A549 (cell line): ENCODE results near the gene TBR1. TPM values are rescaled to one million over a fixed set of nuclear protein-coding genes. Genes with fewer than 3 reads are reported as not detected.

Source experiments
- ATAC-seq, 2 experiments: fragments of 200-7000 bp in 1 of 2; fragments of >200 bp in 1 of 2; cut with Nextera tagmentation in 1 of 2; cut with Tn5 transposase in 1 of 2; 3 replicates each; pipeline versions ENCODE4 v1.8.0 to v1.9.1; 2018 to 2020; ENCODE audit warnings: mild to moderate bottlenecking in 1 of 2, moderate library complexity in 1 of 2
- CTCF ChIA-PET: fragments of 300-600 bp; sonication (Branson Sonifier 250); formaldehyde crosslinking; extraction: SDS; loops from one replicate; lab custom pipeline; 2021; ENCODE audit warnings: antibody characterized with exemption, inconsistent platforms; lab: Yijun Ruan, JAX
- POLR2A ChIA-PET: fragments of 350-600 bp; formaldehyde crosslinking; extraction: SDS; loops from one replicate; lab custom pipeline; 2021; ENCODE audit warnings: antibody characterized with exemption, inconsistent platforms; lab: Yijun Ruan, JAX
- DNase-seq, 2 experiments: peaks; one replicate each; pipeline versions ENCODE4 v3.0.0 to v3.0.0-alpha.2; 2011 to 2016; ENCODE audit warnings: low read depth in 1 of 2, low spot score in 1 of 2
- FAIRE-seq: peaks from 2 replicates; lab custom pipeline; 2011; peaks lifted over from hg19 to GRCh38; lab: Jason Lieb, UNC
- H3K27ac ChIP-seq, 2 experiments: fragments of >200 bp; sonication (Bioruptor Twin); formaldehyde crosslinking; 3 replicates each; pipeline ENCODE4 v1.5.1; 2016 to 2017
- H3K4me1 ChIP-seq: fragments of >200 bp; sonication (Bioruptor Twin); formaldehyde crosslinking; 3 replicates; pipeline ENCODE4 v1.6.1; 2016
- H3K4me2 ChIP-seq: fragments of >200 bp; sonication (Bioruptor Twin); formaldehyde crosslinking; 3 replicates; pipeline ENCODE4 v1.6.1; 2016
- H3K4me3 ChIP-seq: fragments of >200 bp; sonication (Bioruptor Twin); formaldehyde crosslinking; 3 replicates; pipeline ENCODE4 v1.5.1; 2016
- H3K9me3 ChIP-seq: fragments of >200 bp; sonication (Bioruptor Twin); formaldehyde crosslinking; 3 replicates; pipeline ENCODE4 v1.6.1; 2016
- BCL3 ChIP-seq: fragments of >200 bp; sonication (Bioruptor Twin); formaldehyde crosslinking; IDR thresholded peaks from 3 replicates; pipeline ENCODE4 v1.6.1; 2016
- BHLHE40 ChIP-seq: IDR thresholded peaks from 2 replicates; pipeline ENCODE4 v1.6.1; 2012; ENCODE audit warnings: low read depth, low read length, inconsistent platforms
- CBX2 ChIP-seq: fragments of 200-600 bp; sonication (generic); IDR thresholded peaks from 2 replicates; pipeline ENCODE4 v1.6.1; 2016; ENCODE audit warnings: low read depth, mild to moderate bottlenecking, borderline replicate concordance
- CEBPB ChIP-seq, 2 experiments: fragments of >200 bp in 1 of 2; sonication (Bioruptor Twin) in 1 of 2; formaldehyde crosslinking in 1 of 2; IDR thresholded peaks; 2 replicates each; pipeline ENCODE4 v1.6.1; 2012 to 2016
- CHD2 ChIP-seq: fragments of 150-350 bp; IDR thresholded peaks from 2 replicates; pipeline ENCODE4 v1.6.1; 2014; ENCODE audit warnings: low read length; ENCODE audit not compliant: partially characterized antibody
- CHD4 ChIP-seq: fragments of 200-600 bp; sonication (generic); IDR thresholded peaks from 2 replicates; pipeline ENCODE4 v1.6.1; 2016; ENCODE audit warnings: antibody characterized with exemption, mild to moderate bottlenecking, borderline replicate concordance
- E2F6 ChIP-seq: IDR thresholded peaks from 2 replicates; pipeline ENCODE4 v1.6.1; 2012; ENCODE audit warnings: low read depth, borderline replicate concordance
- EHMT2 ChIP-seq: fragments of 200-600 bp; sonication (generic); IDR thresholded peaks from 2 replicates; pipeline ENCODE4 v1.6.1; 2016; ENCODE audit warnings: antibody characterized with exemption, low read depth, mild to moderate bottlenecking, moderate library complexity
- ESRRA ChIP-seq: fragments of 150-350 bp; IDR thresholded peaks from 2 replicates; pipeline ENCODE4 v1.6.1; 2014; ENCODE audit warnings: mild to moderate bottlenecking, low read length, borderline replicate concordance
- FOXS1 ChIP-seq: fragments of 250-450 bp; sonication (Bioruptor Pico); IDR thresholded peaks from 2 replicates; pipeline ENCODE4 v1.5.0; 2020; ENCODE audit warnings: mild to moderate bottlenecking, moderate library complexity
- MAFK ChIP-seq: fragments of 450-650 bp; IDR thresholded peaks from 2 replicates; pipeline ENCODE4 v1.6.1; 2014; ENCODE audit not compliant: partially characterized antibody
- MAX ChIP-seq: IDR thresholded peaks from 2 replicates; pipeline ENCODE4 v1.6.1; 2012
- MAZ ChIP-seq: fragments of 150-350 bp; IDR thresholded peaks from 2 replicates; pipeline ENCODE4 v1.6.1; 2014; ENCODE audit warnings: antibody characterized with exemption, low read depth, low read length, borderline replicate concordance
- MYC ChIP-seq: IDR thresholded peaks from 2 replicates; pipeline ENCODE4 v1.6.1; 2012; ENCODE audit warnings: mild to moderate bottlenecking, inconsistent platforms, low read length, improper control_type of control experiment, borderline replicate concordance
- NPAS2 ChIP-seq: fragments of 250-450 bp; sonication (Bioruptor Pico); IDR thresholded peaks from 2 replicates; pipeline ENCODE4 v1.8.0; 2022; ENCODE audit warnings: mild to moderate bottlenecking, moderate library complexity, borderline replicate concordance
- POLR2A ChIP-seq: IDR thresholded peaks from 2 replicates; pipeline ENCODE4 v1.6.1; 2012; ENCODE audit warnings: mild to moderate bottlenecking, low read length
- RAD21 ChIP-seq, 2 experiments: fragments of >200 bp in 1 of 2; sonication (Bioruptor Twin) in 1 of 2; formaldehyde crosslinking in 1 of 2; IDR thresholded peaks in 1 of 2; conservative IDR thresholded peaks in 1 of 2; 2 replicates in 1 of 2; 3 replicates in 1 of 2; pipeline ENCODE4 v1.6.1; 2012 to 2018; ENCODE audit warnings: inconsistent platforms in 1 of 2
- RFX5 ChIP-seq: fragments of 450-650 bp; IDR thresholded peaks from 2 replicates; pipeline ENCODE4 v1.7.1; 2014; ENCODE audit warnings: antibody characterized with exemption, mild to moderate bottlenecking, moderate library complexity
- SMC3 ChIP-seq: fragments of >200 bp; sonication (Bioruptor Twin); formaldehyde crosslinking; IDR thresholded peaks from 3 replicates; pipeline ENCODE4 v1.6.1; 2018; ENCODE audit warnings: inconsistent platforms
- TFCP2L1 ChIP-seq: fragments of 250-450 bp; sonication (Bioruptor Pico); IDR thresholded peaks from 2 replicates; pipeline ENCODE4 v1.5.0; 2021; ENCODE audit warnings: mild to moderate bottlenecking
- WGBS: methylation state at CpG from one replicate; pipeline ENCODE4 v1.1.6; 2017; ENCODE audit errors: missing lambda C conversion rate; 5-methylcytosine and 5-hydroxymethylcytosine counted together
- polyA plus RNA-seq, 4 experiments: library from polyadenylated mRNA; depleted of rRNA in 3 of 4; stranded (reverse); fragments of >200 nt; fragmentation: RNase III in 1 of 4; extraction: RNeasy Plus Mini Kit Qiagen cat#74134 plus additional on column Dnase treatment in 1 of 4; gene quantifications; 2 replicates in 3 of 4; 3 replicates in 1 of 4; pipeline ENCODE4 v1.2.3, GENCODE V29; 2011 to 2017

Gene TBR1
- polyA plus RNA-seq, 2 of the 4 experiments (the other 2 are of a cell fraction), result 0.01 to 0.09 TPM

- ATAC-seq (no peak), FAIRE-seq (no peak), DNase-seq (no peak)
- 76% methylated on average over 11 of the region's 11 CpGs for WGBS
- Histone ChIP-seq H3K4me1 (no peaks in the 10 kb centered on the region), H3K9me3 (no peaks in the 10 kb centered on the region), H3K4me2 (no peak overlapping the region), H3K27ac (no peak overlapping the region), H3K4me3 (no peak overlapping the region)
- POLR2A ChIA-PET, result no interaction called here
- CTCF ChIA-PET, result no interaction called here
- TF ChIP-seq ESRRA, result no peak
Measured at GRCh38 chr2:161420406-161421074, 4.4 kb downstream of the TBR1 start.

GRCh38 chr2:161421686-161422085 lies 5.6 kb downstream of the TBR1 start:
- ChIA-PET POLR2A (no interaction called here), CTCF (no interaction called here)
- H3K9me3 ChIP-seq, result no peaks in the 10 kb centered on the region
- no peak for FAIRE-seq
- TF ChIP-seq BCL3 (no peak), MAX (no peak), MAFK (no peak), RFX5 (no peak), CHD2 (no peak), TFCP2L1 (no peak), RAD21 (conservative IDR thresholded peaks at IDR 0.05 in 1 of 2, IDR thresholded peaks at IDR 0.05 in 1 of 2) (no peak), CEBPB (IDR thresholded peaks at IDR 0.05) (no peak), FOXS1 (CRISPR knock-in tag) (no peak)
- no peaks in the 10 kb centered on the region for H3K4me1 ChIP-seq
- no peak overlapping the region for H3K4me3 ChIP-seq
- no peak overlapping the region for H3K27ac ChIP-seq
- no peak overlapping the region for H3K4me2 ChIP-seq
- WGBS, result 62% methylated on average over 2 of the region's 2 CpGs
- ATAC-seq, result no peak
- DNase-seq, result no peak

GRCh38 chr2:161422816-161423403 lies 6.8 kb downstream of the TBR1 start:
- Histone ChIP-seq H3K27ac (no peak overlapping the region), H3K4me3 (no peak overlapping the region), H3K4me1 (no peaks in the 10 kb centered on the region), H3K9me3 (no peaks in the 10 kb centered on the region), H3K4me2 (no peak overlapping the region)
- POLR2A ChIA-PET, result no interaction called here
- ATAC-seq (no peak), FAIRE-seq (no peak), DNase-seq (no peak)
- whole genome bisulfite sequencing, result 80% methylated on average over 9 of the region's 11 CpGs
- CTCF ChIA-PET, result no interaction called here
- no peak for TF ChIP-seq CHD2
- TF ChIP-seq MYC, result no peak
- no peak for TF ChIP-seq BHLHE40

GRCh38 chr2:161423421-161424393 lies 7.6 kb downstream of the TBR1 start:
- TF ChIP-seq CHD4, result no peak
- no peak for TF ChIP-seq SMC3
- TF ChIP-seq E2F6, result no peak
- no peak for TF ChIP-seq MYC
- TF ChIP-seq MAZ, result no peak
- no peak for TF ChIP-seq CBX2
- TF ChIP-seq POLR2A, result no peak
- no peak for TF ChIP-seq RAD21 (conservative IDR thresholded peaks at IDR 0.05 in 1 of 2, IDR thresholded peaks at IDR 0.05 in 1 of 2)
- no peak for TF ChIP-seq EHMT2
- TF ChIP-seq NPAS2, result no peak
- Histone ChIP-seq H3K4me2 (no peak overlapping the region), H3K9me3 (no peaks in the 10 kb centered on the region), H3K4me3 (no peak overlapping the region), H3K4me1 (no peaks in the 10 kb centered on the region), H3K27ac (no peak overlapping the region)
- no peak for ATAC-seq
- ChIA-PET POLR2A (no interaction called here), CTCF (interaction anchor here (1.2 kb wide), 1 partner anchor 9 kb away, joined by 3 read pairs; no protein-coding TSS in a partner anchor)
- no peak for DNase-seq
- no peak for FAIRE-seq
- 89% methylated on average over 69 of the region's 125 CpGs for WGBS
